Gastrocnemius medialis (tissue), 4 donors: ENCODE results near the gene PRR36. TPM values are rescaled to one million over a fixed set of nuclear protein-coding genes. Genes with fewer than 3 reads are reported as not detected.

Source experiments
- ATAC-seq, 2 donors: fragments of 150-250 bp; one replicate each; pipeline ENCODE4 v1.9.1; 2016
- DNase-seq, 2 donors: peaks; one replicate each; pipeline ENCODE4 v3.0.0-alpha.2; 2019
- H3K27ac ChIP-seq, 4 donors: fragments of 200-600 bp; sonication (generic); 1 replicate in 1 of 4; 2 replicates in 3 of 4; pipeline ENCODE4 v1.5.1; 2016 to 2018; ENCODE audit warnings: mild to moderate bottlenecking in 2 of 4, moderate library complexity in 1 of 4
- H3K27me3 ChIP-seq, 3 donors: fragments of 200-600 bp; sonication (generic) in 2 of 3; 1 replicate in 1 of 3; 2 replicates in 2 of 3; pipeline versions ENCODE4 v1.5.1 to v1.6.0; 2016 to 2019; ENCODE audit warnings: mild to moderate bottlenecking in 1 of 3, moderate library complexity in 1 of 3
- H3K36me3 ChIP-seq, 2 donors: fragments of 200-600 bp; sonication (generic) in 1 of 2; one replicate each; pipeline ENCODE4 v1.5.1; 2017 to 2018
- H3K4me1 ChIP-seq, 2 donors: fragments of 200-600 bp; sonication (generic) in 1 of 2; one replicate each; pipeline ENCODE4 v1.5.1; 2016 to 2017; ENCODE audit warnings: mild to moderate bottlenecking in 2 of 2
- H3K4me3 ChIP-seq, 4 donors: fragments of 200-600 bp; sonication (generic) in 3 of 4; 1 replicate in 1 of 4; 2 replicates in 3 of 4; pipeline ENCODE4 v1.5.1; 2016 to 2019; ENCODE audit warnings: mild to moderate bottlenecking in 2 of 4
- H3K9me3 ChIP-seq, 3 donors: fragments of 200-600 bp; sonication (generic) in 2 of 3; 1 replicate in 1 of 3; 2 replicates in 2 of 3; pipeline ENCODE4 v1.5.1; 2016 to 2019
- POLR2A ChIP-seq, 2 donors: fragments of 450-650 bp; IDR thresholded peaks; one replicate each; pipeline ENCODE4 v1.6.1; 2017; ENCODE audit warnings: antibody characterized with exemption in 2 of 2, mild to moderate bottlenecking in 2 of 2, moderate library complexity in 2 of 2
- in situ Hi-C, 4 donors: fragments of 200-750 bp; cut with MboI; loops; one replicate each; pipeline versions ENCODE4 v1.15.0 to v1.8.0; 2017; ENCODE audit warnings: low sequenced_read_pairs in 4 of 4
- intact Hi-C: fragments of 100-400 bp; cut with DNase I; formaldehyde crosslinking; loops from one replicate; pipeline ENCODE4 v1.15.1; 2023; ENCODE audit warnings: low total_unique reads
- total RNA-seq, 4 donors: library from RNA; depleted of rRNA; stranded (reverse); fragments of >200 nt; gene quantifications; one replicate each; pipeline versions ENCODE4 v1.1.0 to v1.2.3, GENCODE V29; 2016
- TF ChIP-seq, protein P1 (sequence below), 5 experiments: fragments of 450-650 bp in 3 of 5; fragments of 200-600 bp in 2 of 5; sonication (generic) in 2 of 5; IDR thresholded peaks in 4 of 5; conservative IDR thresholded peaks in 1 of 5; 1 replicate in 4 of 5; 2 replicates in 1 of 5; pipeline ENCODE4 v1.5.1; 2016 to 2019; ENCODE audit warnings: antibody characterized with exemption in 5 of 5, mild to moderate bottlenecking in 3 of 5, moderate library complexity in 3 of 5

Gene PRR36
- total RNA-seq, 4 donors from 2014 or later, result not detected

DNA sequence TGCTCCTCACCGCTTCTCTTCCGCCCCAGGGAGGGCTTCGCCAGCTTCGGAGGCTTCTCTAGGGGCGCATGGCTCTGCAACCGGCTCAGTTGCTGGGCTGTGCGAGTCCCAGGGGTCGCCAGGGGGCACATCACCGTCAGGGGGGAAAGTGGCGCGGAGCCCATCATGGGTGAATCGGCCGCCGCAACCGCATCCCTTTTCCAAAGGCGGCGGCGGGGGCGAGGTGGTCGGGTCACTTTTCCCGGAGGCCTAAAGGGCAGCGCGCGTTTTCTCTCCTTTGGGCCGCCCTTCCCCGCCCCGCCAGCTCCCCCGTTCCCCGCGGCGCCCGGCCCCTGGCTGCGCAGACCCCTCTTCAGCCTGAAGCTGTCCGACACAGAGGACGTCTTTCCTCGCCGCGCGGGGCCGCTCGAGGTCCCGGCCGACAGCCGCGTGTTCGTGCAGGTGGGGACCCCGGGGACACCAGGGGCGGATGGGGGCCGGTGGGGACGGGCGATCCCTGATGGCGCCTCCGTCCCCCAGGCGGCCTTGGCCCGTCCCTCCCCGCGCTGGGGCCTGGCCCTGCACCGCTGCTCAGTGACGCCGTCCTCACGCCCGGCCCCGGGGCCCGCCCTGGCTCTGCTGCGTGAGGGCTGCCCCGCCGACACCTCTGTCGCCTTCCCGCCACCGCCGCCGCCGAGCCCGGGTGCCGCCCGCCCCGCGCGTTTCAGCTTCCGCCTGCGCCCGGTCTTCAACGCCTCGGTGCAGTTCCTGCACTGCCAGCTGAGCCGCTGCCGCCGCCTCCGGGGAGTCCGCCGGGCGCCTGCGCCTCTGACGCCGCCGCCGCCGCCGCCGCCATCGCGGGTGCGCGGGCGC lies 42.1 kb upstream of the PRR36 start:
- in situ Hi-C loops, result no loop called here
- peaks cover 0 to 21% of the 10 kb centered on the region in 2 donors for H3K36me3 ChIP-seq
- H3K4me1 ChIP-seq, result peaks cover 16 to 29% of the 10 kb centered on the region in 2 donors
- H3K27me3 ChIP-seq, result peaks cover 40 to 49% (median 46%) of the 10 kb centered on the region in 3 donors
- H3K4me3 ChIP-seq, result peak overlapping the region in 3 of 4 donors; percentile 4 to 42 (median 39)
- no peak for TF ChIP-seq POLR2A (IDR thresholded peaks at IDR 0.05)
- TF ChIP-seq, protein P1, sequence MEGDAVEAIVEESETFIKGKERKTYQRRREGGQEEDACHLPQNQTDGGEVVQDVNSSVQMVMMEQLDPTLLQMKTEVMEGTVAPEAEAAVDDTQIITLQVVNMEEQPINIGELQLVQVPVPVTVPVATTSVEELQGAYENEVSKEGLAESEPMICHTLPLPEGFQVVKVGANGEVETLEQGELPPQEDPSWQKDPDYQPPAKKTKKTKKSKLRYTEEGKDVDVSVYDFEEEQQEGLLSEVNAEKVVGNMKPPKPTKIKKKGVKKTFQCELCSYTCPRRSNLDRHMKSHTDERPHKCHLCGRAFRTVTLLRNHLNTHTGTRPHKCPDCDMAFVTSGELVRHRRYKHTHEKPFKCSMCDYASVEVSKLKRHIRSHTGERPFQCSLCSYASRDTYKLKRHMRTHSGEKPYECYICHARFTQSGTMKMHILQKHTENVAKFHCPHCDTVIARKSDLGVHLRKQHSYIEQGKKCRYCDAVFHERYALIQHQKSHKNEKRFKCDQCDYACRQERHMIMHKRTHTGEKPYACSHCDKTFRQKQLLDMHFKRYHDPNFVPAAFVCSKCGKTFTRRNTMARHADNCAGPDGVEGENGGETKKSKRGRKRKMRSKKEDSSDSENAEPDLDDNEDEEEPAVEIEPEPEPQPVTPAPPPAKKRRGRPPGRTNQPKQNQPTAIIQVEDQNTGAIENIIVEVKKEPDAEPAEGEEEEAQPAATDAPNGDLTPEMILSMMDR (IDR thresholded peaks at IDR 0.05 in 4 of 5, conservative IDR thresholded peaks at IDR 0.05 in 1 of 5), result no peak
- H3K9me3 ChIP-seq, result no peaks in the 10 kb centered on the region
- ATAC-seq (no peak), DNase-seq (no peak)
- H3K27ac ChIP-seq, result peak overlapping the region in 1 of 4 donors; percentile 92
- intact Hi-C loops, result no loop called here

DNA sequence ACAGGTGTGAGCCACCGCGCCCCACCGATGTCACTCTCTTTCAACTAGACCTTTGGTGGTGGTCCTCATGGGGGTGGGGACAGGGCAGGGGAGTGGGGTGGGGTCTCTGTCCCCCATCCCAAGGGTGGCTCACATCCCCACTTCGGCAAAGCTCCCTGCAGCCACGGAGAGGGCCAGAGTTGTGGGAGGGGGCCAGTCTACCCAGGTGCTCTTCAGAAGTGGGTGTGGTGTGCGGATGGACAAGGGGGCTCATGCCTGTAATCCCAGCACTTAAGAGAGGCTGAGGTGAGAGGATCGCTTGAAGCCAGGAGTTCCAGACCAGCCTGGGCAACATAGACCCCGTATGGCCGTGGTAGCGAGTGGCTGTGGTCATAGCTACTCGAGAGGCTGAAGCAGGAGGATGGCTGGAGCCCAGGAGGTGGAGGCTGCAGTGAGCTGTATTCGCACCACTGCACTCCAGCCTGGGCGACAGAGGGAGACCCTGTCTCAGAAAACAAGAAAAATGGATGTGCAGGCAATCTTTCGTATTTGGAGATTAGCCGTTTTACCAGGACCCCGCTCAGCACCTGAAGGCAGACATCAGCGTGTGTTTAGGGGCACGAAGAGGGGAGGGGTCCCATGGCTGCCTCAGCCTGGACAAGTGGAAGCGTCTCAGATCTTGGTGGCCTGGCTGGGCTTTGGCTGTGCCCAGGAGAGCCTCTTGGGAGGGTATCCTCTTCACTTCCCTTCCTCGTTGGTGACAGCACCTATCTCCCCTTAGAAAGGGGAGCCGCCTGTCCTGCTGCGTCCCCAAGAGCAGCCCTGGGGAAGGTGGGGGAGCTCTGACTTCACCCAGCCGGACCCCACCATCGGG lies 41.3 kb upstream of the PRR36 start:
- TF ChIP-seq, protein P1 (IDR thresholded peaks at IDR 0.05 in 4 of 5, conservative IDR thresholded peaks at IDR 0.05 in 1 of 5), result no peak
- TF ChIP-seq POLR2A (IDR thresholded peaks at IDR 0.05), result no peak
- in situ Hi-C loops (no loop called here), intact Hi-C loops (no loop called here)
- Histone ChIP-seq H3K27me3 (peaks cover 40 to 49% (median 46%) of the 10 kb centered on the region in 3 donors), H3K27ac (no peak overlapping the region), H3K9me3 (no peaks in the 10 kb centered on the region), H3K4me3 (peak overlapping the region in 1 of 4 donors; percentile 42), H3K36me3 (peaks cover 0 to 29% of the 10 kb centered on the region in 2 donors), H3K4me1 (peaks cover 12 to 25% of the 10 kb centered on the region in 2 donors)
- ATAC-seq (no peak), DNase-seq (no peak)

DNA sequence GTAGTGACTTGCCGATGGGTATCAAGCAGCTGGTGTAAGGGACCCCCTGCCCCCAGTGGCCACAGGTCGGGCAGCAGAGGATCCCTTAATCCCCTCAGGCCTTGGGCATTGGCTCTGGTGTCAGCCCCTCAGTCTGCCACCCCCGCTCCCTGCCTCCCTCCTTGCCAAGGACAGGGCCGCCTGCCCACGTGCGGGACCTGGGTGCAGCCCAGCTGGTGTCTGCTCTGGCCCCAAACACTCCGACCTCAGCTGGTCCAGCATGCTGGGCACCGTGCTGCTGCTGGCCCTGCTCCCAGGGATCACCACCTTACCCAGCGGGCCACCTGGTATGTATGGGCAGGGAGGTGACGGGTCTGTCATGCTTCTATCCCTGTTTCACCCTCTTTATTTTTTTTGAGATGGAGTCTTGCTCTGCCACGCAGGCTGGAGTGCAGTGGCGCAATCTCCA lies 40.4 kb upstream of the PRR36 start, which contains the start of gene TGFBR3L:
Gene TGFBR3L, plus strand, starts transcription at position 233 of the 448 bp plus-strand sequence.
- Histone ChIP-seq H3K27me3 (peaks cover 40 to 46% (median 46%) of the 10 kb centered on the region in 3 donors), H3K4me1 (peaks cover 8 to 21% of the 10 kb centered on the region in 2 donors), H3K4me3 (no peak within 1 kb of the TSS), H3K36me3 (peaks cover 0 to 38% of the 10 kb centered on the region in 2 donors), H3K9me3 (no peaks in the 10 kb centered on the region), H3K27ac (no peak within 1 kb of the TSS)
- no peak for ATAC-seq
- DNase-seq, result no peak
- intact Hi-C loops (no loop called here), in situ Hi-C loops (no loop called here)
- TF ChIP-seq, protein P1 (IDR thresholded peaks at IDR 0.05 in 4 of 5, conservative IDR thresholded peaks at IDR 0.05 in 1 of 5), result no peak
- TF ChIP-seq POLR2A (IDR thresholded peaks at IDR 0.05), result no peak

DNA sequence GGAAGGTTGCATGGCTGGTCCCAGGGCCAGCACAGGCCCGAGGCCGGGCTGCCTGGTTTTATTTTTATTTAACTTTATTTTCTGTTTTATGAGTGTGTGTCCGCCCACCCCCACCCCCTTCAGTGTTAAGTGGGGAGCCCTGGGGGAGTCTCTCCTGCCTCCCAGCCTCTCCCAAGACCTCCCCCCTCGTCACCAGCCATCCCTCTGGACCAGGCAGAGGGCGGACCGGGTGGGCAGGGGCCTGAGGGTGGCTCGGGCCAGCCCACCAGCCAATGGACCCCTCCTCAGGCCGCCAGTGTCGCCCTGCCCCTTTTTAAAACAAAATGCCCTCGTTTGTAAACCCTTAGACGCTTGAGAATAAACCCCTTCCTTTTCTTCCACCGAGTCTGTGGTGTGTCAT lies 39.9 kb upstream of the PRR36 start:
- peaks cover 40 to 45% (median 43%) of the 10 kb centered on the region in 3 donors for H3K27me3 ChIP-seq
- no peak overlapping the region for H3K27ac ChIP-seq

More for the DNA sequence above, 39.9 kb upstream of the PRR36 start:
- Histone ChIP-seq H3K36me3 (peaks cover 0 to 38% of the 10 kb centered on the region in 2 donors), H3K9me3 (no peaks in the 10 kb centered on the region), H3K4me3 (no peak overlapping the region), H3K4me1 (peaks cover 7 to 20% of the 10 kb centered on the region in 2 donors)
- ATAC-seq (no peak), DNase-seq (no peak)
- in situ Hi-C loops (no loop called here), intact Hi-C loops (no loop called here)
- no peak for TF ChIP-seq POLR2A (IDR thresholded peaks at IDR 0.05)
- TF ChIP-seq, protein P1 (IDR thresholded peaks at IDR 0.05 in 4 of 5, conservative IDR thresholded peaks at IDR 0.05 in 1 of 5), result no peak
